HG03457 (cell line): ENCODE data around the gene MYF5.

Source experiments
- ATAC-seq: cut with Tn5 transposase; IDR thresholded peaks from one replicate; pipeline ENCODE4 v1.9.1; 2021; ENCODE audit warnings: moderate number of reproducible peaks; ENCODE audit not compliant: unreplicated experiment

MYF5 gene

GRCh38 chr12:80756875-80757274 lies 40.2 kb downstream of the MYF5 start:
- ATAC-seq = no peak

- ATAC-seq = no peak
These were observed 45.1 kb downstream of the MYF5 start for GRCh38 chr12:80761838-80762237.

GRCh38 chr12:80763874-80764273 lies 47.2 kb downstream of the MYF5 start:
- ATAC-seq = no peak

- no peak for ATAC-seq
These were observed 49.5 kb downstream of the MYF5 start for GRCh38 chr12:80766210-80766609.

GRCh38 chr12:80766897-80767296 lies 50.2 kb downstream of the MYF5 start:
- peak; percentile 94 for ATAC-seq
